HepG2 (cell line): Measurements from ENCODE around the gene BEND4.

Experiments
- CREM ChIP-seq, 2 experiments: sonication (generic) in 1 of 2; formaldehyde crosslinking in 1 of 2; IDR thresholded peaks; 2 replicates each; pipeline versions ENCODE4 v1.4.0 to v1.6.1; 2016 to 2020; ENCODE audit warnings: antibody characterized with exemption in 1 of 2, mild to moderate bottlenecking in 1 of 2, missing genetic modification reagents in 1 of 2
- FOXM1 ChIP-seq: sonication (generic); formaldehyde crosslinking; IDR thresholded peaks from 2 replicates; pipeline ENCODE4 v1.5.0; 2020; ENCODE audit warnings: missing genetic modification reagents
- MAFK ChIP-seq, 2 experiments: IDR thresholded peaks in 1 of 2; conservative IDR thresholded peaks in 1 of 2; 2 replicates each; pipeline ENCODE4 v1.6.1; 2011; ENCODE audit warnings: improper control_type of control experiment in 2 of 2, low read length in 2 of 2
- MEIS2 ChIP-seq: sonication (generic); formaldehyde crosslinking; IDR thresholded peaks from 2 replicates; pipeline ENCODE4 v1.9.0; 2021; ENCODE audit warnings: mild to moderate bottlenecking, missing genetic modification reagents
- NR2C2 ChIP-seq: sonication (generic); formaldehyde crosslinking; IDR thresholded peaks from 2 replicates; pipeline ENCODE4 v1.4.0; 2020; ENCODE audit warnings: missing genetic modification reagents, mild to moderate bottlenecking, moderate library complexity, borderline replicate concordance
- POLR2A ChIP-seq, 2 experiments: IDR thresholded peaks; 2 replicates each; pipeline ENCODE4 v1.6.1; 2011; ENCODE audit warnings: low read depth in 2 of 2, low read length in 2 of 2, mild to moderate bottlenecking in 1 of 2, moderate library complexity in 1 of 2; ENCODE audit not compliant: insufficient read depth in 1 of 2
- TARDBP ChIP-seq: sonication (generic); formaldehyde crosslinking; IDR thresholded peaks from 2 replicates; pipeline ENCODE4 v1.8.0; 2022; ENCODE audit warnings: mild to moderate bottlenecking, missing genetic modification reagents
- TFE3 ChIP-seq: IDR thresholded peaks from 2 replicates; pipeline ENCODE4 v1.6.1; 2016
- ZFP36L1 ChIP-seq: sonication (generic); formaldehyde crosslinking; IDR thresholded peaks from 2 replicates; pipeline ENCODE4 v1.8.0; 2022; ENCODE audit warnings: mild to moderate bottlenecking, missing genetic modification reagents, moderate library complexity
- ZNF143 ChIP-seq: sonication (generic); formaldehyde crosslinking; IDR thresholded peaks from 2 replicates; pipeline ENCODE4 v1.4.0; 2020; ENCODE audit warnings: missing genetic modification reagents

GRCh38 chr4:42112846-42113245 lies 39.6 kb downstream of the BEND4 start:
- TF ChIP-seq CREM (IDR thresholded peaks at IDR 0.05) (no peak), CREM (CRISPR knock-in tag; IDR thresholded peaks at IDR 0.05) (no peak), TARDBP (CRISPR knock-in tag) (no peak), ZFP36L1 (CRISPR knock-in tag) (no peak), FOXM1 (CRISPR knock-in tag) (no peak), ZNF143 (CRISPR knock-in tag) (no peak), MAFK (conservative IDR thresholded peaks at IDR 0.05 in 1 of 2, IDR thresholded peaks at IDR 0.05 in 1 of 2; ENCODE audit: low read length in 2 of 2) (no peak), POLR2A (IDR thresholded peaks at IDR 0.05; ENCODE audit: insufficient read depth in 1 of 2, low read depth in 2 of 2, low read length in 2 of 2) (no peak), MEIS2 (CRISPR knock-in tag) (no peak), NR2C2 (no peak), TFE3 (CRISPR knock-in tag) (no peak)
